ACC112 (cell line): ENCODE results near the gene KIFAP3.
"Not testable (repeated sequence)": the region's sequence is repeated elsewhere in the genome, so short reads cannot be mapped to it uniquely, and the experiment has no call there.

Source experiments
- H2AFZ ChIP-seq: fragments of 200-600 bp; sonication (generic); one replicate; pipeline ENCODE4 v1.6.0; 2017; ENCODE audit warnings: antibody characterized with exemption, low read length; ENCODE audit not compliant: unreplicated experiment
- H3K27ac ChIP-seq: fragments of 200-600 bp; sonication (generic); 2 replicates; pipeline ENCODE4 v1.5.1; 2014; ENCODE audit warnings: low read depth, mild to moderate bottlenecking, antibody characterized with exemption, low read length, moderate library complexity
- H3K27me3 ChIP-seq: fragments of 200-600 bp; sonication (generic); 2 replicates; pipeline ENCODE4 v1.6.1; 2014; ENCODE audit warnings: mild to moderate bottlenecking, antibody characterized with exemption, low read length, moderate library complexity, mixed read lengths; ENCODE audit not compliant: insufficient read depth
- H3K36me3 ChIP-seq: fragments of 200-600 bp; sonication (generic); 2 replicates; pipeline ENCODE4 v1.6.1; 2016; ENCODE audit warnings: mild to moderate bottlenecking, antibody characterized with exemption, low read length, moderate library complexity, mixed read lengths; ENCODE audit not compliant: insufficient read depth
- H3K4me1 ChIP-seq: fragments of 200-600 bp; sonication (generic); one replicate; pipeline ENCODE4 v1.6.1; 2016; ENCODE audit warnings: low read length, mixed read lengths; ENCODE audit not compliant: insufficient read depth, unreplicated experiment, control insufficient read depth
- H3K4me3 ChIP-seq: fragments of 200-600 bp; sonication (generic); 2 replicates; pipeline ENCODE4 v1.5.1; 2014; ENCODE audit warnings: mild to moderate bottlenecking, low read depth, low read length
- H3K79me2 ChIP-seq: fragments of 200-600 bp; sonication (generic); one replicate; pipeline ENCODE4 v1.6.0; 2016; ENCODE audit warnings: low read length; ENCODE audit not compliant: control insufficient read depth, unreplicated experiment, insufficient read depth

KIFAP3 gene

GRCh38 chr1:169877800-169878491 lies 196.5 kb downstream of the KIFAP3 start:
- peaks cover 19% of the 10 kb centered on the region for H3K36me3 ChIP-seq
- H3K27me3 ChIP-seq = no peaks in the 10 kb centered on the region
- no peaks in the 10 kb centered on the region for H3K79me2 ChIP-seq
- H2AFZ ChIP-seq = no peak overlapping the region
- H3K27ac ChIP-seq = no peak overlapping the region
- no peaks in the 10 kb centered on the region for H3K4me1 ChIP-seq
- H3K4me3 ChIP-seq = no peak overlapping the region

DNA sequence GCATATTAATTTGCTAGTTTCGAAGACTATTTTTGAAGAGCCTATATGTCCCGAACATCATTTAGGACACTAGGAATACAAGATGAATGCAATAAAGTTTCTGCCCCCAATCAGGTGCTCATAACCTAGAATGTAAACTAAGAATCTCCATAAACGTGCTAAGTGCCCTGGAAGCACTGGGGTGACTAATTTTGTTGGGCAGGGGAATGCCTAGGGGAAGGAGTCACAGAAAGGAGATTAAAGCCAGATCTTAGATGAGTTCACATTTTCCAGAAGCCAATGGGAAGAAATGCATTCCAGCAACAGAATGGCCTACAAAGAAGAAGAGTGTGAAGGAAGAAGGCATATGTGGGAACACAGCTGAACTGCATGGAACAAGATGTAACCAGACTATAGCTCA lies 200.3 kb downstream of the KIFAP3 start:
- Histone ChIP-seq H3K27ac (no peak overlapping the region), H3K27me3 (no peaks in the 10 kb centered on the region), H3K4me3 (no peak overlapping the region), H2AFZ (no peak overlapping the region), H3K4me1 (no peaks in the 10 kb centered on the region), H3K36me3 (peaks cover 32% of the 10 kb centered on the region), H3K79me2 (no peaks in the 10 kb centered on the region)

GRCh38 chr1:169873582-169874199 lies 200.8 kb downstream of the KIFAP3 start:
- H3K79me2 ChIP-seq = no peaks in the 10 kb centered on the region
- H3K27me3 ChIP-seq = no peaks in the 10 kb centered on the region
- no peak overlapping the region for H3K27ac ChIP-seq
- H2AFZ ChIP-seq = no peak overlapping the region
- peaks cover 32% of the 10 kb centered on the region for H3K36me3 ChIP-seq
- H3K4me1 ChIP-seq = no peaks in the 10 kb centered on the region
- no peak overlapping the region for H3K4me3 ChIP-seq

GRCh38 chr1:169872906-169873305 lies 201.6 kb downstream of the KIFAP3 start:
- Histone ChIP-seq H3K4me1 (no peaks in the 10 kb centered on the region), H2AFZ (no peak overlapping the region), H3K27me3 (no peaks in the 10 kb centered on the region), H3K4me3 (no peak overlapping the region), H3K36me3 (peaks cover 40% of the 10 kb centered on the region), H3K79me2 (no peaks in the 10 kb centered on the region), H3K27ac (no peak overlapping the region)

DNA sequence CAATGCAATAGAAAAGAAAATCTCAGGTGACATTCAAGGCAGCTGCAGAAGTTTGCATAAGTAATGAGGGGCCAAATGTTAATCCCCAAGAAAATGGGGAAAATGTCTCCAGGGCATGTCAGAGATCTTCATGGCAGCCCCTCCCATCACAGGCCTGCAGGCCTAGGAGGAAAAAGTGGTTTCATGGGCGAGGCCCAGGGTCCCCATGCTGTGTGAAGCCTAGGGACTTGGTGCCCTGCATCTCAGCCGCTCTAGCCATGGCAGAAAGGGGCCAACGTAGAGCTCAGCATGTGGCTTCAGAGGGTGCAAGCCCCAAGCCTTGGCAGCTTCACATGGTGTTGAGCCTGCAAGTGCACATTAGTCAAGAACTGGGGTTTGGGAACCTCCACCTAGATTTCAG lies 202.5 kb downstream of the KIFAP3 start:
- not testable (repeated sequence) for H3K27ac ChIP-seq, H2AFZ ChIP-seq, H3K4me3 ChIP-seq, H3K4me1 ChIP-seq, H3K27me3 ChIP-seq, H3K79me2 ChIP-seq
- peaks cover 40% of the 10 kb centered on the region for H3K36me3 ChIP-seq
